ENCODE measurements around the gene FBXO8. TPM values are rescaled to one million over a fixed set of nuclear protein-coding genes. Genes with fewer than 3 reads are reported as not detected.
A peak's percentile ranks its signal among the peaks of the same experiment; 100 is the strongest.

Gene FBXO8, protein sequence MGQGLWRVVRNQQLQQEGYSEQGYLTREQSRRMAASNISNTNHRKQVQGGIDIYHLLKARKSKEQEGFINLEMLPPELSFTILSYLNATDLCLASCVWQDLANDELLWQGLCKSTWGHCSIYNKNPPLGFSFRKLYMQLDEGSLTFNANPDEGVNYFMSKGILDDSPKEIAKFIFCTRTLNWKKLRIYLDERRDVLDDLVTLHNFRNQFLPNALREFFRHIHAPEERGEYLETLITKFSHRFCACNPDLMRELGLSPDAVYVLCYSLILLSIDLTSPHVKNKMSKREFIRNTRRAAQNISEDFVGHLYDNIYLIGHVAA
- total RNA-seq: 10 to 100 TPM; 13.5 to 15.9 (median 14.4) TPM

DNA sequence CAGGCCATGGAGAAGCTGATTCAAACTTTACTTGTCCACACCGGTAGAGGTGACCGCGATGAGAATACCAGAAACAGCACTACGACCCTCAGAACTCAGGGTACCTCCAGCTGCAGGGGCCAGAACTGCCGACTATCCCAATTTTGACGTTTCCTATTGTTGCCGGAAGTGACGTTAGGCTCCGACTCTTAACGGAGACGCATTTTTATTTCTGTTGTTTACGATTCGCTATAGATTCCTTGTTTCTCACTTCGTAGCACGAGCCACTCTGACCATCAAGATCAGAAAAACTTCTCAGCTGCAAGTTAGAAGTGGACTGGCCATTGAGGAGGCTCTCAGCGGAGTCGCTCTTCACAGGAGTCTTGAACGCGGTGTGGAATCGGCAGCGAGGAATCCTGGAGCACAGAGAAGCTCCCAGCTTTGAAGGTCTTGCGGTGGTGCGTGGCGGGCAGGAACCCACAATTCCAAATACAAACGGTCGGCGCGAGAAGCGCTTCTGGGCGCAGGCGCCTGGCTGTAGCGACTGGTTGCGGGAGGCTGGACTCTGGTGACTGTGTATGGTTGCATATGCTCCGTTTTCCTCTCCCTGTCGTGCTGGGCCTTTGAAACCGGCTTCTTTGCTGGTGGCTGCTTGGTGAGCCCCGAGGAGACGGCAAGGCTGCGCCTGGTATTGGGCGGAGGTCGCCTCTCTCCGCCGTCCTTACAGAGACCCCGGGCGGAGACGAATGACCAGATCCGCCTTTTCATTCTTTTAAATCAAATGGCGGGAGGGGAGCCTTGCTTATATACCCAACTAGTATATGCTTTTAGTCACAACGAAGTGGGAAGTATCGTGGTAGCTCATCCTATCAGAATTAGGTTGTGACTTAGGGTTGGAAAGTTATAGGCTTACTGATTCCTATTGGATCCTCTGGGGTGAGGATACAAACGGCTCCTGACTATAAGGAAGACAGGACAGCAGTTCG lies at the start of gene FBXO8, which contains the start of gene CEP44:
Gene FBXO8, minus strand, starts transcription at position 161 of the 965 bp plus-strand sequence. CDS start 20,575 bp downstream, outside the sequence.
Gene CEP44, plus strand, starts transcription at position 405 of the 965 bp plus-strand sequence. CDS start 15,211 bp downstream, outside the sequence.
- peak; percentile 70 to 73 for ATAC-seq
- Mint-ChIP-seq H3K9me3 (peaks cover 4% of the 10 kb centered on the region), H3K36me3 (ENCODE audit: insufficient read depth) (peaks cover 18% of the 10 kb centered on the region), H3K27me3 (ENCODE audit: low read depth) (no peaks in the 10 kb centered on the region), H3K4me1 (ENCODE audit: low read depth) (peaks cover 60% of the 10 kb centered on the region), H3K4me3 (peak within 1 kb of the TSS; percentile 99)
- DNase-seq: peak; percentile 46

DNA sequence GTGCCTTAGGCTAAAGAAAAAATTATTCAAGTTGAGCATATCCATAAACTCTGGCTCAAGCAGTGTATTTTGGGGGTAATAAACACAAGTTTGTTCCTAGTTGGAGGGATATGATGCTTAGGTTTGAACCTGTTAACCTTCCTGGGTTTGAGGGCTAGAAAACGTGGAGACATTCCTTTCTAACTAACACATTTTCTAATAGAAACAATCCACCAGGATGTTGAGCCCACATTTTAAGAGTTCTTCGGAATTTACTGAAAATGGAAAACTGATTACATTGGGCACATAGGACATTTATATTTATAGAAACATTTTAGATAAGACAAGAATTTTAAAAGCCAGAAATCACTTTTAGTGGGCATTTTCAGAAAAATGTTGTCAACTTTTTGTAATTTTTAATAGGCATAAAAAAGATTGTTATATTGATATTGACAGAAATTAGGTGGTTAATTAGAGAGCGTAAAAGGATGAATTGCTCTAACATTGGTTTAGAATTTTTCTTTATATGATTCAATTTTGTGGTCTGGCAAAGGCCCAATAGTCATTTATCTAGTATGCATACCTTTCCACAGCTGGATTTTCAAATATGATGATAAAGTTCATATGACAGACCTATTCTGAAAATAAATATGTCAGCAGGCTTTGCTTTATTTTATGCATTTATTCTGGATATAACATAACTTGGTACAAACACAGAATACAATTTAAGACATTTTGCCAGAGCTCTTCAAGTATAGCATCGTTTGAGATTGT lies 49.5 kb upstream of the FBXO8 start:
- H3K36me3 Mint-ChIP-seq (ENCODE audit: insufficient read depth): no peaks in the 10 kb centered on the region
- H3K4me3 Mint-ChIP-seq: no peak overlapping the region
- DNase-seq: no peak
- no peaks in the 10 kb centered on the region for H3K4me1 Mint-ChIP-seq (ENCODE audit: low read depth)
- ATAC-seq: no peak
- no peaks in the 10 kb centered on the region for H3K9me3 Mint-ChIP-seq
- no peaks in the 10 kb centered on the region for H3K27me3 Mint-ChIP-seq (ENCODE audit: low read depth)

GRCh38 chr4:174324725-174325124 lies 41.3 kb upstream of the FBXO8 start:
- H3K4me3 Mint-ChIP-seq: no peak overlapping the region
- H3K9me3 Mint-ChIP-seq: no peaks in the 10 kb centered on the region
- H3K36me3 Mint-ChIP-seq (ENCODE audit: insufficient read depth): no peaks in the 10 kb centered on the region
- ATAC-seq: no peak
- no peak for DNase-seq
- no peaks in the 10 kb centered on the region for H3K4me1 Mint-ChIP-seq (ENCODE audit: low read depth)
- H3K27me3 Mint-ChIP-seq (ENCODE audit: low read depth): no peaks in the 10 kb centered on the region

- no peak for ATAC-seq
- Mint-ChIP-seq H3K27me3 (ENCODE audit: low read depth) (no peaks in the 10 kb centered on the region), H3K4me3 (no peak overlapping the region), H3K36me3 (ENCODE audit: insufficient read depth) (no peaks in the 10 kb centered on the region), H3K4me1 (ENCODE audit: low read depth) (no peaks in the 10 kb centered on the region), H3K9me3 (no peaks in the 10 kb centered on the region)
- DNase-seq: no peak
Observed at GRCh38 chr4:174324236-174324635, 40.8 kb upstream of the FBXO8 start.

GRCh38 chr4:174320494-174321199 lies 37.2 kb upstream of the FBXO8 start:
- DNase-seq (no peak), ATAC-seq (no peak)
- H3K4me1 Mint-ChIP-seq (ENCODE audit: low read depth): no peaks in the 10 kb centered on the region
- H3K36me3 Mint-ChIP-seq (ENCODE audit: insufficient read depth): no peaks in the 10 kb centered on the region
- no peak overlapping the region for H3K4me3 Mint-ChIP-seq
- no peaks in the 10 kb centered on the region for H3K9me3 Mint-ChIP-seq
- no peaks in the 10 kb centered on the region for H3K27me3 Mint-ChIP-seq (ENCODE audit: low read depth)

GRCh38 chr4:174318829-174319764 lies 35.6 kb upstream of the FBXO8 start:
- Mint-ChIP-seq H3K27me3 (ENCODE audit: low read depth) (no peaks in the 10 kb centered on the region), H3K4me1 (ENCODE audit: low read depth) (no peaks in the 10 kb centered on the region), H3K9me3 (no peaks in the 10 kb centered on the region), H3K36me3 (ENCODE audit: insufficient read depth) (no peaks in the 10 kb centered on the region), H3K4me3 (no peak overlapping the region)
- DNase-seq (no peak), ATAC-seq (no peak)

DNA sequence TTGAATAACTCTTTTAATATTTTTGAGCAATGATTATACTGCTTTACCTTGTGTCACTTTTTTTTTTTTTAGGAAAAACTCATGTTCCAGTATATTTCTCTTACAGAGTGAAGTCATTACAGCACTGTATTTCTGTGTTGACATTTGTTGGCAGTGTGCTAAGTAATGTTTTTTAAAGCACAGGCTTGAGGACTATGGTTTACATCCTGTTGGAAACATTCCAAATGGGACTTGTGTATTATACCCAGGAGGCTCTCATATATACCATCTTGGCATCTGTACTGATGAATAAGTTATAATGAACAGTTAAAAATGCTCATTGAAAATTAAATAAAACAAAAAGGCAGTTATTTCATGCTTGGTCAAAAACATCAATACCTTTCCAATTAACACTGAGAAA lies 34.1 kb upstream of the FBXO8 start:
- Mint-ChIP-seq H3K27me3 (ENCODE audit: low read depth) (no peaks in the 10 kb centered on the region), H3K36me3 (ENCODE audit: insufficient read depth) (peaks cover 3% of the 10 kb centered on the region), H3K4me3 (no peak overlapping the region), H3K9me3 (no peaks in the 10 kb centered on the region), H3K4me1 (ENCODE audit: low read depth) (peaks cover 3% of the 10 kb centered on the region)
- ATAC-seq (no peak), DNase-seq (no peak)

- Mint-ChIP-seq H3K27me3 (ENCODE audit: low read depth) (no peaks in the 10 kb centered on the region), H3K36me3 (ENCODE audit: insufficient read depth) (peaks cover 5% of the 10 kb centered on the region), H3K4me1 (ENCODE audit: low read depth) (peaks cover 3% of the 10 kb centered on the region), H3K9me3 (no peaks in the 10 kb centered on the region), H3K4me3 (no peak overlapping the region)
- ATAC-seq (no peak), DNase-seq (no peak)
Observed at GRCh38 chr4:174316954-174317353, 33.5 kb upstream of the FBXO8 start.

GRCh38 chr4:174316546-174316945 lies 33.1 kb upstream of the FBXO8 start:
- DNase-seq (no peak), ATAC-seq (no peak)
- peaks cover 5% of the 10 kb centered on the region for H3K36me3 Mint-ChIP-seq (ENCODE audit: insufficient read depth)
- no peak overlapping the region for H3K4me3 Mint-ChIP-seq
- H3K27me3 Mint-ChIP-seq (ENCODE audit: low read depth): no peaks in the 10 kb centered on the region
- H3K4me1 Mint-ChIP-seq (ENCODE audit: low read depth): peaks cover 3% of the 10 kb centered on the region
- no peaks in the 10 kb centered on the region for H3K9me3 Mint-ChIP-seq

- no peaks in the 10 kb centered on the region for H3K9me3 Mint-ChIP-seq
- ATAC-seq (no peak), DNase-seq (no peak)
- no peaks in the 10 kb centered on the region for H3K27me3 Mint-ChIP-seq (ENCODE audit: low read depth)
- peaks cover 7% of the 10 kb centered on the region for H3K36me3 Mint-ChIP-seq (ENCODE audit: insufficient read depth)
- peaks cover 3% of the 10 kb centered on the region for H3K4me1 Mint-ChIP-seq (ENCODE audit: low read depth)
- no peak overlapping the region for H3K4me3 Mint-ChIP-seq
Observed at GRCh38 chr4:174314770-174315169, 31.3 kb upstream of the FBXO8 start.

- H3K4me1 Mint-ChIP-seq (ENCODE audit: low read depth): peaks cover 3% of the 10 kb centered on the region
- no peaks in the 10 kb centered on the region for H3K27me3 Mint-ChIP-seq (ENCODE audit: low read depth)
- H3K36me3 Mint-ChIP-seq (ENCODE audit: insufficient read depth): peaks cover 7% of the 10 kb centered on the region
- H3K9me3 Mint-ChIP-seq: no peaks in the 10 kb centered on the region
- DNase-seq: no peak
- H3K4me3 Mint-ChIP-seq: no peak overlapping the region
- no peak for ATAC-seq
Observed at GRCh38 chr4:174314274-174314673, 30.8 kb upstream of the FBXO8 start.

- no peak for DNase-seq
- H3K36me3 Mint-ChIP-seq (ENCODE audit: insufficient read depth): peaks cover 16% of the 10 kb centered on the region
- no peak for ATAC-seq
- no peak overlapping the region for H3K4me3 Mint-ChIP-seq
- H3K27me3 Mint-ChIP-seq (ENCODE audit: low read depth): no peaks in the 10 kb centered on the region
- H3K4me1 Mint-ChIP-seq (ENCODE audit: low read depth): peaks cover 3% of the 10 kb centered on the region
- no peaks in the 10 kb centered on the region for H3K9me3 Mint-ChIP-seq
Observed at GRCh38 chr4:174312993-174313392, 29.5 kb upstream of the FBXO8 start.

DNA sequence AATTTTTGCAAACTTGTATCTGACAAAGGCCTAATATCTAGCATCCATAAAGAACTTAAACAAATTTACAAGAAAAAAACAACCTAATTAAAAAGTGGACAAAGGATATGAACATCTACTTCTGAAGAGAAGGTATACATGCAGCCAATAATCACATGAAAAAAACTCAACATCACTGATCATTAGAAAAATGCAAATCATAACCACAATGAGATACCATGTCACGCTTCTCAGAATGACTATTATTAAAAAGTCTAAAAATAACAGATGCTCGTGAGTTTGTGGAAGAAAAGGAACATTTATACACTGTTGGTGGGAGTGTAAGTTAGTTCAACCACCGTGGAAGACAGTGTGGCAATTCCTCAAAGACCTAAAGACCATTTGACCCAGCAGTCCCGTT lies 24.2 kb upstream of the FBXO8 start:
- H3K36me3 Mint-ChIP-seq (ENCODE audit: insufficient read depth): peaks cover 33% of the 10 kb centered on the region
- no peaks in the 10 kb centered on the region for H3K9me3 Mint-ChIP-seq
- no peak overlapping the region for H3K4me3 Mint-ChIP-seq
- ATAC-seq (no peak), DNase-seq (no peak)
- H3K27me3 Mint-ChIP-seq (ENCODE audit: low read depth): no peaks in the 10 kb centered on the region
- H3K4me1 Mint-ChIP-seq (ENCODE audit: low read depth): peaks cover 1% of the 10 kb centered on the region
